Spleen (tissue), 7 donors: Measurements from ENCODE around the gene EPHA7.

Experiments used
- CTCF ChIP-seq, 11 experiments: fragments of 200-600 bp in 7 of 11; fragments of 450-650 bp in 4 of 11; sonication (generic) in 4 of 11; IDR thresholded peaks in 8 of 11; conservative IDR thresholded peaks in 3 of 11; 1 replicate in 7 of 11; 2 replicates in 4 of 11; pipeline versions ENCODE4 v1.4.0 to v1.8.0; 2016 to 2021; ENCODE audit warnings: antibody characterized with exemption in 11 of 11, inconsistent platforms in 4 of 11, mild to moderate bottlenecking in 1 of 11
- POLR2A ChIP-seq, 3 donors: fragments of 450-650 bp; IDR thresholded peaks; one replicate each; pipeline ENCODE4 v1.5.1; 2017; ENCODE audit warnings: antibody characterized with exemption in 3 of 3, mild to moderate bottlenecking in 1 of 3
- POLR2AphosphoS5 ChIP-seq, 3 donors: sonication (generic); formaldehyde crosslinking; IDR thresholded peaks; one replicate each; pipeline ENCODE4 v1.5.1; 2017; ENCODE audit warnings: antibody characterized with exemption in 3 of 3
- donor health status: DM: no; HTN: no; CAD: no; lungs with moderate emphysema.
- donor health status: DM: no; HTN: no; CAD: no.
- donor health status: DM: no; HTN: no; CAD: no.

GRCh38 chr6:93420163-93420795 is 920 bp upstream of the EPHA7 start:
- TF ChIP-seq CTCF (IDR thresholded peaks at IDR 0.05 in 8 of 11, conservative IDR thresholded peaks at IDR 0.05 in 3 of 11) (no peak), POLR2A (IDR thresholded peaks at IDR 0.05) (no peak), POLR2AphosphoS5 (IDR thresholded peaks at IDR 0.05) (no peak)
